ENCODE results near the gene NKD1. TPM values are rescaled to one million over a fixed set of nuclear protein-coding genes. Genes with fewer than 3 reads are reported as not detected.

NKD1 gene
- polyA plus RNA-seq, 1 experiment, result 0.11 TPM

DNA sequence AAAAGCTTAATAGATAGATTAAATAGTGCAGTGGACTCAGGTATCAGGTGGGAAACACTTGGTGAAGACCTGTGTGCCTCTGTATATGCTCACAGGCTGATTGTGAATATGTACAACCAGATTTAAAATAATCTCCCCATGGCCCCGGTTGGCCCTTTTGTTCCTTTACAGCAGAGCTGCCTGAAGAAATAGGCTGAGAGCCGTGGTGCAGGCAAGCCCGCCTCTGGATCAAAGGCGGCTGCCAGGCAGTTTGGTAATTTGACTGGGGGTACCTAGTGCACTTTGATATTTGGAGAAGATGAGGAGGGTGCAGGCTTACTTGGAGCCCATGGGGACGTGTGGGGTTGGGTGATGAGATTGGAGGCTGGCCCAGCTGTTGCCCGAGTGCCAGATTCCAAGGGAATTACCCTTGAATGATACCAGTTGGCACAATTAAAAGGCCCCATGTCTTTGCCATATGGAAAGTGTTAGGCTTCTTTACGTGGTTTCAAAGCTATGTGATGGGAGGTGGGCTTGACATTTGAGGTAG lies 5.0 kb downstream of the NKD1 start:
- no peak for DNase-seq (ENCODE audit: low read depth)
- no peak overlapping the region for H3K4me3 ChIP-seq (ENCODE audit: low read depth, low read length)
- CTCF ChIA-PET, result interaction anchor here (1.5 kb wide), 1 partner anchor 13 kb away, joined by 3 read pairs; no protein-coding TSS in a partner anchor
- TF ChIP-seq CTCF (IDR thresholded peaks at IDR 0.05; ENCODE audit: insufficient read depth, low read depth, low read length), result no peak
- no peaks in the 10 kb centered on the region for H3K36me3 ChIP-seq (ENCODE audit: control insufficient read depth, insufficient read depth, low read length)
- H3K27me3 ChIP-seq (ENCODE audit: control insufficient read depth, insufficient read depth, low read length), result peaks cover 24% of the 10 kb centered on the region
- POLR2A ChIA-PET, result no interaction called here

DNA sequence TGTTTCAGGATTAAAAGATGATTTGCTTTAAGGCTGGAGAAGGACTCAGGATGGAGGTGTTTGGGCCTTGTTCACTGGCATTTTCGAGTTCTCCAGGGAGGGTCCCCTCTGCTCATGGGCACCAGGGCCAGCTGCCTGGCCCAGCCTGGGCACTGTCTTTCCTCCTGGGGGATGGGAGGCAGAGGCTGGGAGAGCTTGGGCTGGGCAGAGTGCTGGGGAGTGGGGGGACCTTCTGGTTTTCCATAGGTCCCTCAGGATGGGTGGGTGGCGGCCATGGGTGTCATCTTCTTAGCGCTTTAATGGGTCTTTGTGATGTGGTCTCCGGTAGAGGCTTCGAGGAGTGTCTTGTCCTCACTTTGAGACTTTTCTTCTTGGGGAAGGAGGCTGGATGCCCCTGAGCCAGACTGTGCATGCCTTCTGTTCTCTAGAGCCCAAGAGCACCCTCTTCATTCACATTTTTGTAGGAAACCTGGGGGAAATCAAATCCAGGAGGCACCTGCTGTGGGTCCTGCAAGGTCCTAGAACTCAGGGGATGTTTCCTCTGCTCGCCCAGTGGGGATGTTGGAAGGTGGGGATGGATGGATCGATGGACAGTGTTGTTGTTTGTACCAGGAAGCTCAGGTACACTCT lies 5.7 kb downstream of the NKD1 start:
- H3K27me3 ChIP-seq (ENCODE audit: control insufficient read depth, insufficient read depth, low read length), result peaks cover 21% of the 10 kb centered on the region
- DNase-seq (ENCODE audit: low read depth), result no peak
- TF ChIP-seq CTCF (IDR thresholded peaks at IDR 0.05; ENCODE audit: insufficient read depth, low read depth, low read length), result no peak
- no peak overlapping the region for H3K4me3 ChIP-seq (ENCODE audit: low read depth, low read length)
- H3K36me3 ChIP-seq (ENCODE audit: control insufficient read depth, insufficient read depth, low read length), result no peaks in the 10 kb centered on the region
- CTCF ChIA-PET, result interaction anchor here (1.5 kb wide), 1 partner anchor 12 kb away, joined by 3 read pairs; no protein-coding TSS in a partner anchor
- POLR2A ChIA-PET, result no interaction called here

DNA sequence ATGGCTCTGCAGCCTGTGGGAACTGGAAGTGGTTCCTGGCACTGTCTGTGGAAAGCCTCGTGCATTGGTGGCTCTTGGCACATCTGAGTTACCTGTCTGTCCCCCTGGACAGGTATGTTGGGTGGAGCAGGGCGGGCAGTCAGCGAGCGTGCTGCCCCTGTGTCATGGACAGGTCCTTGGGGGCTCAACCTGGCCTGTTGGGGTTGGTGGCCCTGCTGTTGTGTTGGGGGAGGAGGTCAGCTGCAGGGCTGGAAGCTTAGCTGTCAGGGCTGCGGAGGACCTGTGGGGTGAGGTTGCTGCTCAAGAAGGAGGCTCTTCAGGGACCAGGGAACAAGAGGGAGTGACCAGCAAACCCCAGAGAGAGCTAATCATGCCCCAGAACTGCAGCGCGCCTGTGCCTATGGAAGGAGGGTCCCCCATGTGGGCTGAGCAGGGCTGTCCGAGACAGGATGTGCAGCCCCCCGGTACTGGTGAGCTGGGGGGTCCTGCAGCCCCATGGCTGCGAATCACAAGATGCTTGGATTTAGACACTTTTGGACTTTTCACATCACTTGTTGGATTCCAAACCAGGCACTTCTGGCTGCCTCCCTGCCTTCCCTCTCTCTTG lies 7.2 kb downstream of the NKD1 start:
- POLR2A ChIA-PET, result no interaction called here
- CTCF ChIA-PET, result no interaction called here
- H3K27me3 ChIP-seq (ENCODE audit: control insufficient read depth, insufficient read depth, low read length), result peaks cover 5% of the 10 kb centered on the region
- no peak for TF ChIP-seq CTCF (IDR thresholded peaks at IDR 0.05; ENCODE audit: insufficient read depth, low read depth, low read length)
- H3K36me3 ChIP-seq (ENCODE audit: control insufficient read depth, insufficient read depth, low read length), result no peaks in the 10 kb centered on the region
- no peak overlapping the region for H3K4me3 ChIP-seq (ENCODE audit: low read depth, low read length)
- DNase-seq (ENCODE audit: low read depth), result no peak

- ChIA-PET CTCF (no interaction called here), POLR2A (no interaction called here)
- TF ChIP-seq CTCF (IDR thresholded peaks at IDR 0.05; ENCODE audit: insufficient read depth, low read depth, low read length), result no peak
- Histone ChIP-seq H3K27me3 (ENCODE audit: control insufficient read depth, insufficient read depth, low read length) (peaks cover 4% of the 10 kb centered on the region; the same call in 1 of the 2 replicates), H3K4me3 (ENCODE audit: low read depth, low read length) (no peak overlapping the region), H3K36me3 (ENCODE audit: control insufficient read depth, insufficient read depth, low read length) (no peaks in the 10 kb centered on the region)
- no peak for DNase-seq (ENCODE audit: low read depth)
Observed at GRCh38 chr16:50555952-50556673, 7.9 kb downstream of the NKD1 start.

- Histone ChIP-seq H3K4me3 (ENCODE audit: low read depth, low read length) (no peak overlapping the region), H3K27me3 (ENCODE audit: control insufficient read depth, insufficient read depth, low read length) (peaks cover 3% of the 10 kb centered on the region; the same call in 1 of the 2 replicates), H3K36me3 (ENCODE audit: control insufficient read depth, insufficient read depth, low read length) (no peaks in the 10 kb centered on the region)
- POLR2A ChIA-PET, result no interaction called here
- CTCF ChIA-PET, result no interaction called here
- no peak for TF ChIP-seq CTCF (IDR thresholded peaks at IDR 0.05; ENCODE audit: insufficient read depth, low read depth, low read length)
- no peak for DNase-seq (ENCODE audit: low read depth)
Observed at GRCh38 chr16:50557046-50557445, 8.8 kb downstream of the NKD1 start.

Data from BJ (cell line).